ENCODE measurements around the gene APOL3. TPM values are rescaled to one million over a fixed set of nuclear protein-coding genes. Genes with fewer than 3 reads are reported as not detected.

APOL3 gene
- total RNA-seq, 1 donor from 2014 or later: 2.1 TPM

DNA sequence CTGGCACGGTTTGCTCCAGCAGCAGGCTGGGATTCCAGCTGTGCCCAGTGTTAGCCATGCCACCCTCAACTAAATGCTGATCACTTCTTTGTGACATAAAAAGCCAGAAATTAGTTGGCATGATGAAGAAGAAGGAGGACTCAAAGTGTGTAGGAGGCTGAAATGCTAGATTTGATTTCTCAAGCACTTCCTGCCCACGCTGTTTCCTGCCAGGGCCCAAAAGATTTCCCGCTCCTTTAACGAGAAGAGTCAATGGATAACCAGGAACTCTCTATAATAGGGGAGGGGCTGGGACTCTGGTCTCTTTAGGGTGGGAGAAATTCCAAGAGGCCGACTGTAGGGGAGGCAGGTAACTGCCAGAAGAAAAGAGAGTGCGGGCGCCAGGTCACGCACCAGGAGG lies 26.4 kb downstream of the APOL3 start:
- DNase-seq (ENCODE audit: low read depth): no peak
- TF ChIP-seq, protein P1, sequence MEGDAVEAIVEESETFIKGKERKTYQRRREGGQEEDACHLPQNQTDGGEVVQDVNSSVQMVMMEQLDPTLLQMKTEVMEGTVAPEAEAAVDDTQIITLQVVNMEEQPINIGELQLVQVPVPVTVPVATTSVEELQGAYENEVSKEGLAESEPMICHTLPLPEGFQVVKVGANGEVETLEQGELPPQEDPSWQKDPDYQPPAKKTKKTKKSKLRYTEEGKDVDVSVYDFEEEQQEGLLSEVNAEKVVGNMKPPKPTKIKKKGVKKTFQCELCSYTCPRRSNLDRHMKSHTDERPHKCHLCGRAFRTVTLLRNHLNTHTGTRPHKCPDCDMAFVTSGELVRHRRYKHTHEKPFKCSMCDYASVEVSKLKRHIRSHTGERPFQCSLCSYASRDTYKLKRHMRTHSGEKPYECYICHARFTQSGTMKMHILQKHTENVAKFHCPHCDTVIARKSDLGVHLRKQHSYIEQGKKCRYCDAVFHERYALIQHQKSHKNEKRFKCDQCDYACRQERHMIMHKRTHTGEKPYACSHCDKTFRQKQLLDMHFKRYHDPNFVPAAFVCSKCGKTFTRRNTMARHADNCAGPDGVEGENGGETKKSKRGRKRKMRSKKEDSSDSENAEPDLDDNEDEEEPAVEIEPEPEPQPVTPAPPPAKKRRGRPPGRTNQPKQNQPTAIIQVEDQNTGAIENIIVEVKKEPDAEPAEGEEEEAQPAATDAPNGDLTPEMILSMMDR (conservative IDR thresholded peaks at IDR 0.05; ENCODE audit: low read depth, low read length): no peak
- H3K4me3 ChIP-seq (ENCODE audit: low read depth, low read length): no peak overlapping the region

DNA sequence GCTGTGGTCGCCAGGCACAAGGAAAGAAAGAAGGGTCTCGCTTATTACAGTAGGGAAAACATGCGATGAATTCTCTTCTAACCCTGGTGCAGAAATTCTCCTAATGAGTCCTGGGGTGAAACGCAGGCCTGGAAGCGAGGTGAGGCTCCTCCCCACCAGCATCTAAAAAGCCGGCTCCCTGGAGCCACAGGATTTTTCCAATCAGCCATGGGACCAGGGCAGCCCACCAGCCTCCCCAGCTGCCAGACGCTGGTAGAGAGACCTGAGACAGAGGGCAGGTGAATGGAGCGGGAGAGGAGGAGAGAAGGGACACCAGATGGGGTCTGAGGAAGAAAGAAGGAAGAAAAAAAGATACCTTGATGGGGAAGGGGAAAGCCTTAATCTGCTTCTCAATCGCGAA lies 28.6 kb downstream of the APOL3 start:
- TF ChIP-seq, protein P1 (conservative IDR thresholded peaks at IDR 0.05; ENCODE audit: low read depth, low read length): no peak
- DNase-seq (ENCODE audit: low read depth): no peak
- H3K4me3 ChIP-seq (ENCODE audit: low read depth, low read length): no peak overlapping the region

DNA sequence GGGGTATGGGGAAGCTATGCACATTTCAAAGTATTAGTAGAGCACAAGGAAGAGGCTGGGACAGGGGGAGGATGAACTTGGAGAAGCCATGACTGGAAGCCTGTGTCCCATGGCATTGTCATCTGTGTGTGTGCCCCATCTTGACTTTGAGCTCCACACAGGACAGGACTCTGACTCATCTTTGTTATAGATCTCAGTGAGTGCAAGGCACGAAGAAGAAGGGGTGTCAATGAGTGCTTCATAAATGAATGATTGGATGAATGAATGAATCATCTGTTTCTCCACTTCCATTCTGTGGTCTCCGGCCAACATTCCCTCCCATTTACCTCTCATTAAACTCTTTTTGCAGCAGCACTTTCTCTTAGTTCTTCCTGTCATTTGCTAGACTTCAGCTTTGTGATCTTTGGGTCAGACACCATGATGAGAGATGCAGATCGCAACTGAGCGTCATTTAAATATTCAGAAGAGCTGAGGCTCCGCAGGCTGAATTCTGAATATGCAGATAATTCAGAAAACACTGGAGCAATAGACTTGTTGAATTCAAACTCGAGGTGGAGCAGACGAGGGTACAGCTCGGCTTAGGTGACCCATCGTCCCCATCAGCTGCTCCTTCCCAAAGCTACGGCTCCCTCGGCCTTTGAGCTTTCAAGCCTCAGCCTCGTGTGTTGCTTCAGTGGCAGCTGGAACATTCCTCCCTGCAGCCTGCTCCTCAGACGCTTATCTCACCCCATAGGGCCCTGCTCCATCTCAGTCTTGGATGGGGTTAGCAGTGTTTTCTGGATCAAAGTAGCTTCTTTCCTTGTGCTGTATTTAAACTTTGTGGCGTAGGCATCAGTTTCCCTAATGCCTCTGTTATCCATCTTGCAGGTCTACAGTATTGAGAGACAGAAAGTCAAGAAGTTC lies 30.8 kb downstream of the APOL3 start:
- no peak overlapping the region for H3K4me3 ChIP-seq (ENCODE audit: low read depth, low read length)
- TF ChIP-seq, protein P1 (conservative IDR thresholded peaks at IDR 0.05; ENCODE audit: low read depth, low read length): no peak
- DNase-seq (ENCODE audit: low read depth): no peak

DNA sequence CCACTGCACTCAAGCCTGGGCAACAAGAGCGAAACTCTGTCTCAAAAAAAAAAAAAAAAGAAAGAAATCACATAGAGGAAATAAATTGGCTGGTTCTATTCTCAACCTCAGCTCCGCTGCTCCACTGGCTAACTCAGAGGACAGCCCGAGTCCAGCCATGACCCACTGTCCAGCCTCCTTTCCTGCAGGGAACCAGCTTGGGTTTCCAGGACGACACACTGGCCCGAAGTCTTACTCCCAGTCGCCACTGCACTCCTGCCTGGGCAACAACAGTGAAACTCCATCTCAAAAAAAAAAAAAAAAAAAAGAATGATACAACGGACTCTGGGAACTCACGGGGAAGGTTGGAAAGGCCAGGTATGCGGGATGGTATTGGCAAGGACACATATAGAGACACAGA lies 31.5 kb downstream of the APOL3 start:
- no peak for DNase-seq (ENCODE audit: low read depth)
- TF ChIP-seq, protein P1 (conservative IDR thresholded peaks at IDR 0.05; ENCODE audit: low read depth, low read length): no peak

DNA sequence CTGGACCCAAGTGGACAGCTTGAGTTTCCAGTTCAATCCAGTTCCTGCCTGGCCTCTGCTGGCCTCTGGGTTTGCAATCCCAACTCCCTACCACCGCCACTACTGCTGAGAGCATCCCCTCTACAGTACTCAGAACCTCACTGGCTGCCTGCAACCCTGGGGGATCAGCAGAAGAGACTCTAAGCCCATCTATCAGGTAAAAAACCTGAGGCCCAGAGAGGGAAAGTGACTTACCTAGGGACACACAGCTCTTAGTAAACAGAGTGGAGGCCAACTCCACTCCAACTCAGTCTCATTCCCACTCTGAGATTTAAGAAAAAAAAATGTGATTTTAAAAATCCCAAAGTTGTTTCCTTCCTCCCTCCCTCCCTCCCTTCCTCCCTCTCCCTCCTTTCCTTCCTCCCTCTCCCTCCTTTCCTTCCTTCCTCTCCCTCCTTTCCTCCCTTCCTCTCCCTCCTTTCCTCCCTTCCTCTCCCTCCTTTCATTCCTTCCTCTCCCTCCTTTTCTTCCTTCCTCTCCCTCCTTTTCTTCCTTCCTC lies 34.5 kb downstream of the APOL3 start:
- TF ChIP-seq, protein P1 (conservative IDR thresholded peaks at IDR 0.05; ENCODE audit: low read depth, low read length): no peak
- DNase-seq (ENCODE audit: low read depth): no peak
- no peak overlapping the region for H3K4me3 ChIP-seq (ENCODE audit: low read depth, low read length)

More for the DNA sequence above, 31.5 kb downstream of the APOL3 start:
- H3K4me3 ChIP-seq (ENCODE audit: low read depth, low read length): no peak overlapping the region

DNA sequence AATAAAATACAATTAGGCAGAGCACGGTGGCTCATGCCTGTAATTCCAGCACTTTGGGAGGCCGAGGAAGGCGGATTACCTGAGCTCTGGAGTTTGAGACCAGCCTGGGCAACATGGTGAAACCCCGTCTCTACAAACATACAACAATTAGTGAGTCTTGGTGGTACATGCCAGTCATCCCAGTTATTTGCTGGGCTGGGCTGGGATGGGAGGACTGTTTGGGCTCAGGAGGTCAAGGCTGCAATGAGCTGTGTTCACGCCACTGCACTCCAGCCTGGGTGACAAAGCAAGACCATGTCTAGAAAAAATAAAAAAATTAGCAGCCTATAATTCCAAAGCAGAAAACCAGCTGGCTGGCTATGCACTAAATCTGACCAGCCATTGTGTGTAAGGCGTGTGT lies 35.1 kb downstream of the APOL3 start:
- TF ChIP-seq, protein P1 (conservative IDR thresholded peaks at IDR 0.05; ENCODE audit: low read depth, low read length): no peak
- H3K4me3 ChIP-seq (ENCODE audit: low read depth, low read length): no peak overlapping the region
- DNase-seq (ENCODE audit: low read depth): no peak
